Psoas muscle (tissue), 8 donors: Measurements from ENCODE around the gene OR52N4. TPM values are rescaled to one million over a fixed set of nuclear protein-coding genes. Genes with fewer than 3 reads are reported as not detected.
A peak's percentile ranks its signal among the peaks of the same experiment; 100 is the strongest.
"Not testable (repeated sequence)": the region's sequence is repeated elsewhere in the genome, so short reads cannot be mapped to it uniquely, and the experiment has no call there.

ENCODE experiments used
- ATAC-seq, 4 donors: fragments of 200-7000 bp; cut with Tn5 transposase; one replicate each; pipeline ENCODE4 v1.9.1; 2020; ENCODE audit warnings: moderate library complexity in 3 of 4, mild to moderate bottlenecking in 2 of 4
- DNase-seq, 2 donors: peaks; one replicate each; pipeline ENCODE4 v3.0.0-alpha.2; 2020
- H3K27ac ChIP-seq: fragments of 200-600 bp; one replicate; pipeline ENCODE4 v1.8.0; 2022
- H3K27me3 ChIP-seq, 3 donors: fragments of 200-600 bp in 1 of 3; one replicate each; pipeline versions ENCODE4 v1.6.1 to v1.8.0; 2013 to 2022; ENCODE audit warnings: low read length in 2 of 3, mild to moderate bottlenecking in 2 of 3, moderate library complexity in 1 of 3; ENCODE audit not compliant: insufficient read depth in 3 of 3
- H3K36me3 ChIP-seq, 2 donors: fragments of 200-600 bp in 1 of 2; one replicate each; pipeline versions ENCODE4 v1.6.1 to v1.8.0; 2013 to 2022; ENCODE audit warnings: low read depth in 1 of 2, mild to moderate bottlenecking in 1 of 2, moderate library complexity in 1 of 2; ENCODE audit not compliant: insufficient read depth in 1 of 2
- H3K4me1 ChIP-seq: fragments of 200-600 bp; one replicate; pipeline ENCODE4 v1.8.0; 2022
- H3K4me3 ChIP-seq: fragments of 200-600 bp; one replicate; pipeline ENCODE4 v1.8.0; 2022; ENCODE audit warnings: mild to moderate bottlenecking
- H3K9me3 ChIP-seq: fragments of 200-600 bp; one replicate; pipeline ENCODE4 v1.8.0; 2022
- WGBS, 3 donors: extraction: QIAGEN DNeasy Blood & Tissue Kit; methylation state at CpG; one replicate each; pipeline versions ENCODE4 v1.1.6 to v1.1.7; 2013; 5-methylcytosine and 5-hydroxymethylcytosine counted together
- intact Hi-C, 2 donors: fragments of 100-400 bp; cut with DNase I; formaldehyde crosslinking; loops; one replicate each; pipeline versions ENCODE4 v1.11.0 to v1.14.2; 2022
- long read RNA-seq, 2 donors: library from polyadenylated mRNA; unstranded; transcript quantifications; one replicate each; pipeline ENCODE4 v2.0.0, GENCODE V29; 2021
- polyA plus RNA-seq, 3 donors: library from polyadenylated mRNA; stranded (reverse); fragments of 200-250 nt; gene quantifications; one replicate each; pipeline ENCODE4 v1.2.3, GENCODE V29; 2013
- total RNA-seq, 4 donors: library from RNA; stranded (reverse); fragmentation: NEBNext Ultra II Directional in 2 of 4; extraction: Animal tissue kit (Norgen Biotek cat#: 25700) in 2 of 4; gene quantifications; one replicate each; pipeline versions ENCODE4 v1.2.1 to v1.2.4, GENCODE V29; 2021 to 2023
- TF ChIP-seq, protein P1 (sequence below): fragments of 200-600 bp; IDR thresholded peaks from one replicate; pipeline ENCODE4 v1.8.0; 2022; ENCODE audit warnings: antibody characterized with exemption
- donor health status: healthy with polysubstance abuse.
- donor health status: DM: no; HTN: no; CAD: no; lungs with moderate emphysema.
- donor health status: Bipolar disorder and iron deficiency.
- donor health status: healthy.
- donor health status: DM: yes; HTN: yes; CAD: no.
- donor health status: DM: no; HTN: no; CAD: no.
- donor health status: DM: no; HTN: no; CAD: no.
- donor health status: DM: yes; HTN: yes; CAD: no.

The OR52N4 gene
- total RNA-seq (not detected), polyA plus RNA-seq (not detected)
- long read RNA-seq, donor 1, result 0 reads
- long read RNA-seq, donor 2, result 0 reads

DNA sequence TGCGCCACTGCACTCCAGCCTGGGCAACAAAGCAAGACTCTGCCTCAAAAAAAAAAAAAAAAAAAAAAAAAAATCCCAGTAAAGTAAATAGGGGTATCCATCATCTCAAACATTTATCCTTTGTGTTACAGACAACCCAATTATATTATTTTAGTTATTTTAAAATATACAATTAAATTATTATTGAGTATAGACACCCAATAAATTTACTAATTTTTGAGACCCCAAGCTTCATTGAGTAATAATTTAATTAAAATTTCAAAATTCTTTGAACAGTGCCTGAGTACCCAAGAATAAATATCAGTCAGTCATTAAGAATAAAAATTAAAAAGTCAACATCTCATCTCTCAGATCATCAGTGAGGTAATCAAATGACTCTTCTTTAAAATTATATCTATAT, at the start of gene OR52N4:
TSS of gene OR52N4 (plus strand) at position 301 of the 400 bp plus-strand sequence. CDS start 498 bp downstream, outside the sequence.
- Histone ChIP-seq H3K4me1 (no peaks in the 10 kb centered on the region), H3K9me3 (no peaks in the 10 kb centered on the region), H3K27ac (no peak within 1 kb of the TSS), H3K27me3 (no peaks in the 10 kb centered on the region), H3K36me3 (no peaks in the 10 kb centered on the region), H3K4me3 (no peak within 1 kb of the TSS)
- no peak for ATAC-seq
- TF ChIP-seq, protein P1, sequence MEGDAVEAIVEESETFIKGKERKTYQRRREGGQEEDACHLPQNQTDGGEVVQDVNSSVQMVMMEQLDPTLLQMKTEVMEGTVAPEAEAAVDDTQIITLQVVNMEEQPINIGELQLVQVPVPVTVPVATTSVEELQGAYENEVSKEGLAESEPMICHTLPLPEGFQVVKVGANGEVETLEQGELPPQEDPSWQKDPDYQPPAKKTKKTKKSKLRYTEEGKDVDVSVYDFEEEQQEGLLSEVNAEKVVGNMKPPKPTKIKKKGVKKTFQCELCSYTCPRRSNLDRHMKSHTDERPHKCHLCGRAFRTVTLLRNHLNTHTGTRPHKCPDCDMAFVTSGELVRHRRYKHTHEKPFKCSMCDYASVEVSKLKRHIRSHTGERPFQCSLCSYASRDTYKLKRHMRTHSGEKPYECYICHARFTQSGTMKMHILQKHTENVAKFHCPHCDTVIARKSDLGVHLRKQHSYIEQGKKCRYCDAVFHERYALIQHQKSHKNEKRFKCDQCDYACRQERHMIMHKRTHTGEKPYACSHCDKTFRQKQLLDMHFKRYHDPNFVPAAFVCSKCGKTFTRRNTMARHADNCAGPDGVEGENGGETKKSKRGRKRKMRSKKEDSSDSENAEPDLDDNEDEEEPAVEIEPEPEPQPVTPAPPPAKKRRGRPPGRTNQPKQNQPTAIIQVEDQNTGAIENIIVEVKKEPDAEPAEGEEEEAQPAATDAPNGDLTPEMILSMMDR, result no peak
- no peak for DNase-seq
- intact Hi-C loops, result no loop called here
- WGBS, 3 donors, result 88 to 100% (median 97%) methylated on average over 1 of the region's 1 CpG

DNA sequence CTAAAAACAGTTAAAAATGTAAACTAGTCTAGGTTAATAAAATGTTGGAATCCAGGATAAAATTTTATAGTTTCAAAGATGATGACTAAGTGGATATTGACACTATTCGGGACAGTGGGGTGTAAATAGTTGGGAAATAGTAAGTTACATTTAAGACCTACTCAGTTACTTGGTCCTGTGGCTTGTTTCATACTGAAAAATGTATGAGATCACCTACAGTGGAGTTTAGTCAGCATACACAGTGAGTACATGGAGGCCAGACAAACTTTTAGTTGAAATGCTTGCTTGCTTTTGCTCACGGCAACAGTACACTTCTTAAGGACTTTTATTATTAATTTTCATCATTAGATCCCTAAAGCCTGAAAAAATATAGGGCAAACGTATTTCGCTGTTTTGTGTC, 48.4 kb upstream of the OR52N4 start:
- Histone ChIP-seq H3K27ac (no peak overlapping the region), H3K36me3 (peaks cover 0 to 18% of the 10 kb centered on the region in 2 donors), H3K4me1 (no peaks in the 10 kb centered on the region), H3K27me3 (no peaks in the 10 kb centered on the region), H3K9me3 (no peaks in the 10 kb centered on the region), H3K4me3 (no peak overlapping the region)
- WGBS, 3 donors, result 83 to 94% (median 92%) methylated on average over 4 of the region's 4 CpGs
- ATAC-seq, result no peak
- intact Hi-C loops, result no loop called here
- no peak for DNase-seq
- TF ChIP-seq, protein P1, result no peak

DNA sequence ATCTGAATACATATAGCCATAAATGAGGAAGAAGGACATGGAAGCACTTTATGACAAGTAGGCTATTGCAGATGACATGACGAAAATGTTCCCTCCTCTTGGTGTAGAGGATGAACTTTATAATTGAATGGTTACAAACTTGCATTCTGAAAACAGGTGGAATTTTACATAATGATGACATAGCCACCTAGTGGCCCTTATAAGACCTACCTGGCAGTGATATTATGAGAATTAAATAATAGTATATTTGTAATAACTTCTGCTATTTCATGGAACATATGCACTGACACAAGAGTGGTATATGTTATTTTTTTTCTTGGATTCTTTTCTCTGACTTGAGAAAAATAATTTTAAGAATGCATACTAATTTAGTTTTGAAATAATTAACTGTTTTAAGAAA, 41.5 kb upstream of the OR52N4 start:
- TF ChIP-seq, protein P1, result peak; percentile 5
- Histone ChIP-seq H3K4me1 (no peaks in the 10 kb centered on the region), H3K36me3 (peaks cover 2 to 11% of the 10 kb centered on the region in 2 donors), H3K9me3 (no peaks in the 10 kb centered on the region), H3K27me3 (no peaks in the 10 kb centered on the region), H3K27ac (no peak overlapping the region), H3K4me3 (no peak overlapping the region)
- DNase-seq (no peak), ATAC-seq (no peak)
- intact Hi-C loops, result no loop called here
- WGBS, 3 donors, result 75 to 94% (median 77%) methylated on average over 1 of the region's 1 CpG

DNA sequence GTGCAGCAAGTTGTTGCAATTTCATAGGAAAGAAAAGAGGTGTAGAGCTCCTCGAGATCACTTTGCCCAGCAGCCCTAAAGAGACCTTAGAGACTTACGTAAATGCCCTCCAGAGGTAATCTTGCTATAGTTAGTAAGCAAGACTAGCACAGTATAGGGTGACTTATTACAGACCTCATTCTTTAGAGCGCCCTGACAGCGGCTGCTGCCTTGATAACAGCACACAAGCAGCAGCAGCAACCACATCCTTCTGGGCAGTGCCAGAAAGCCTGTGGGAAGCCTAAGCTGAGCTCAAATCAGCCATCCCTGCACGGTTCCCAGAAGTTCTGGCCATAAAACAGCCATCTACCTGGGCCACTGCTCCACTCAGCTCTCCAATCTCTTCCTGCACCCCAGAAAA, 40.3 kb upstream of the OR52N4 start:
- H3K36me3 ChIP-seq, result peaks cover 2 to 11% of the 10 kb centered on the region in 2 donors
- DNase-seq, result no peak
- no peak for ATAC-seq
- TF ChIP-seq, protein P1, result no peak
- no peak overlapping the region for H3K27ac ChIP-seq
- no peaks in the 10 kb centered on the region for H3K4me1 ChIP-seq
- WGBS, 3 donors, result 71 to 75% (median 72%) methylated on average over 5 of the region's 5 CpGs
- H3K27me3 ChIP-seq, result no peaks in the 10 kb centered on the region
- H3K4me3 ChIP-seq, result no peak overlapping the region
- H3K9me3 ChIP-seq, result no peaks in the 10 kb centered on the region
- intact Hi-C loops, result no loop called here

DNA sequence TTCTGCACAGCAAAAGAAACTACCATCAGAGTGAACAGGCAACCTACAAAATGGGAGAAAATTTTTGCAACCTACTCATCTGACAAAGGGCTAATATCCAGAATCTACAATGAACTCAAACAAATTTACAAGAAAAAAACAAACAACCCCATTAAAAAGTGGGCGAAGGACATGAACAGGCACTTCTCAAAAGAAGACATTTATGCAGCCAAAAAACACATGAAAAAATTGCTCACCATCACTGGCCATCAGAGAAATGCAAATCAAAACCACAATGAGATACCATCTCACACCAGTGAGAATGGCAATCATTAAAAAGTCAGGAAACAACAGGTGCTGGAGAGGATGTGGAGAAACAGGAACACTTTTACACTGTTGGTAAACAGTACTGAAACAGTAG, 37.5 kb upstream of the OR52N4 start:
- H3K27ac ChIP-seq, H3K9me3 ChIP-seq, intact Hi-C loops, DNase-seq, H3K4me1 ChIP-seq, H3K36me3 ChIP-seq, H3K4me3 ChIP-seq, ATAC-seq, H3K27me3 ChIP-seq: not testable (repeated sequence)
- 50 to 90% (median 89%) methylated on average over 1 of the region's 1 CpG for WGBS, 3 donors
